Testis (tissue), 3 donors: ENCODE measurements around the gene PHKA1. TPM values are rescaled to one million over a fixed set of nuclear protein-coding genes. Genes with fewer than 3 reads are reported as not detected.
"Not testable (repeated sequence)": the region's sequence is repeated elsewhere in the genome, so short reads cannot be mapped to it uniquely, and the experiment has no call there.

Experiments
- DNase-seq: peaks from one replicate; pipeline ENCODE4 v3.0.0-alpha.2; 2019
- H3K27ac ChIP-seq, 2 donors: fragments of 200-600 bp; sonication (generic); one replicate each; pipeline ENCODE4 v1.5.1; 2019
- H3K27me3 ChIP-seq: fragments of 200-600 bp; sonication (generic); one replicate; pipeline ENCODE4 v1.5.1; 2019
- H3K36me3 ChIP-seq: fragments of 200-600 bp; sonication (generic); one replicate; pipeline ENCODE4 v1.5.1; 2017; ENCODE audit warnings: low read depth; ENCODE audit errors: missing control alignments
- H3K4me1 ChIP-seq: fragments of 200-600 bp; sonication (generic); one replicate; pipeline ENCODE4 v1.5.1; 2019
- H3K4me3 ChIP-seq, 2 donors: fragments of 200-600 bp; sonication (generic); one replicate each; pipeline ENCODE4 v1.5.1; 2017 to 2019
- H3K9me3 ChIP-seq: fragments of 200-600 bp; sonication (generic); one replicate; pipeline ENCODE4 v1.5.1; 2017
- POLR2A ChIP-seq: fragments of 450-650 bp; IDR thresholded peaks from one replicate; pipeline ENCODE4 v1.6.1; 2017; ENCODE audit warnings: antibody characterized with exemption, mild to moderate bottlenecking, moderate library complexity
- WGBS, 2 donors: methylation state at CpG; one replicate each; pipeline ENCODE4 v1.1.5; 2018; 5-methylcytosine and 5-hydroxymethylcytosine counted together
- intact Hi-C: fragments of 100-400 bp; cut with DNase I; formaldehyde crosslinking; loops from one replicate; pipeline ENCODE4 v1.15.1; 2023; ENCODE audit warnings: low total_unique reads
- polyA plus RNA-seq: library from polyadenylated mRNA; stranded (reverse); fragments of 350-450 nt; fragmentation: Illumina TruSeq; extraction: RNeasy Lipid Tissue Mini Kit (QIAGEN cat#74804); gene quantifications from one replicate; pipeline ENCODE4 v1.2.3, GENCODE V29; 2014; ENCODE audit warnings: low read depth, low replicate concordance; ENCODE audit not compliant: insufficient read depth
- total RNA-seq, 2 donors: library from RNA; depleted of rRNA; stranded (reverse); fragments of >200 nt; gene quantifications; one replicate each; pipeline ENCODE4 v1.2.3, GENCODE V29; 2016
- TF ChIP-seq, protein P1 (sequence below), 3 experiments: fragments of 450-650 bp in 2 of 3; fragments of 200-600 bp in 1 of 3; sonication (generic) in 1 of 3; IDR thresholded peaks; one replicate each; pipeline ENCODE4 v1.5.1; 2016 to 2019; ENCODE audit warnings: antibody characterized with exemption in 3 of 3, mild to moderate bottlenecking in 2 of 3, moderate library complexity in 1 of 3

Gene PHKA1
- total and polyA plus RNA-seq, 3 donors from 2014 or later: 3.6 to 13.1 (median 11.4) TPM

DNA sequence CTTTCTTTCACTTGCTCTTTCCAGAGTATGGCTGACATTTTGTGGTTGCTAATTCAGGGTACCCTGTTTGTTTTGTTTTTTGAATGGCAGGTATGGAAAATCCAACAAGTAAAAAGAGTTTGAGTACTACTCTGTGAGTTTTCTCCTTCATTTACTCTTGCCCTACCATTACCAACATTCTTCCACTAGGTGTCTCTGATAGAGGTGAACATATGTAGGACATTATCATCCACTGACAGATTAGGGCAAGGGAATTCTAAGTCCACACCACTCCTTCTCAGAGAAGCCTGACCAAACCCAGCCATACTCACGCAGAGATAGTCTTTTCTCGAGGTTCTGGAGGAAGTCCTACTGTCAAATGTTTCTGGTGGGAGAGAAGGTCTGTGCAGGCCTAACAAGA is 104.8 kb downstream of the PHKA1 start:
- Histone ChIP-seq H3K27ac (no peak overlapping the region), H3K36me3 (no peaks in the 10 kb centered on the region), H3K27me3 (no peaks in the 10 kb centered on the region), H3K4me1 (no peaks in the 10 kb centered on the region), H3K9me3 (no peaks in the 10 kb centered on the region), H3K4me3 (no peak overlapping the region)
- 75 to 85% methylated on average over 2 of the region's 2 CpGs for WGBS, 2 donors
- DNase-seq: no peak
- no peak for TF ChIP-seq POLR2A
- TF ChIP-seq, protein P1, sequence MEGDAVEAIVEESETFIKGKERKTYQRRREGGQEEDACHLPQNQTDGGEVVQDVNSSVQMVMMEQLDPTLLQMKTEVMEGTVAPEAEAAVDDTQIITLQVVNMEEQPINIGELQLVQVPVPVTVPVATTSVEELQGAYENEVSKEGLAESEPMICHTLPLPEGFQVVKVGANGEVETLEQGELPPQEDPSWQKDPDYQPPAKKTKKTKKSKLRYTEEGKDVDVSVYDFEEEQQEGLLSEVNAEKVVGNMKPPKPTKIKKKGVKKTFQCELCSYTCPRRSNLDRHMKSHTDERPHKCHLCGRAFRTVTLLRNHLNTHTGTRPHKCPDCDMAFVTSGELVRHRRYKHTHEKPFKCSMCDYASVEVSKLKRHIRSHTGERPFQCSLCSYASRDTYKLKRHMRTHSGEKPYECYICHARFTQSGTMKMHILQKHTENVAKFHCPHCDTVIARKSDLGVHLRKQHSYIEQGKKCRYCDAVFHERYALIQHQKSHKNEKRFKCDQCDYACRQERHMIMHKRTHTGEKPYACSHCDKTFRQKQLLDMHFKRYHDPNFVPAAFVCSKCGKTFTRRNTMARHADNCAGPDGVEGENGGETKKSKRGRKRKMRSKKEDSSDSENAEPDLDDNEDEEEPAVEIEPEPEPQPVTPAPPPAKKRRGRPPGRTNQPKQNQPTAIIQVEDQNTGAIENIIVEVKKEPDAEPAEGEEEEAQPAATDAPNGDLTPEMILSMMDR (IDR thresholded peaks at IDR 0.05): no peak
- intact Hi-C loops: no loop called here

DNA sequence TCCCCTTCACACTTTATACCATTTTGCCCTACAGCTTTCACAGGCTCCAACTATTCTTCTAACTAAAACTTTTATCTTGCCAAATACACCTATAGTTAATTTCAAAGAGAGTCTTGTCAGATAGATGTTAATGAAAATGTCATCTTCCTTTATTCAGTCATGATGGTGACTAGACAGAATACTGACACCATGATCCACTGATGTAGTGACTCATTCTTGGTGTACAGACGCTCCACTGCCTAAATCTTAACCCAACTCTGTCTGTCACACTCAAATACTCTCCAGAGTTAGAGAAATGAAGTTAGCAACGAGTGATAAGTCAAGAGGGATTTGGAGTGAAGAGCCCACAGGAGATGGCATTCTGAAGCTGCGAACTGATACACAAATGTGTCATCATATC is 109.4 kb downstream of the PHKA1 start:
- DNase-seq: no peak
- no peak overlapping the region for H3K27ac ChIP-seq
- H3K4me1 ChIP-seq: no peaks in the 10 kb centered on the region
- WGBS, 2 donors: 81 to 86% methylated on average over 3 of the region's 3 CpGs
- H3K36me3 ChIP-seq: no peaks in the 10 kb centered on the region
- no peak for TF ChIP-seq POLR2A
- TF ChIP-seq, protein P1 (IDR thresholded peaks at IDR 0.05): no peak
- no peak overlapping the region for H3K4me3 ChIP-seq
- no peaks in the 10 kb centered on the region for H3K27me3 ChIP-seq
- no peaks in the 10 kb centered on the region for H3K9me3 ChIP-seq
- intact Hi-C loops: no loop called here

GRCh38 chrX:72604112-72604511 is 110.0 kb downstream of the PHKA1 start:
- intact Hi-C loops: no loop called here
- Histone ChIP-seq H3K9me3 (no peaks in the 10 kb centered on the region), H3K36me3 (no peaks in the 10 kb centered on the region), H3K27ac (no peak overlapping the region), H3K27me3 (no peaks in the 10 kb centered on the region), H3K4me1 (no peaks in the 10 kb centered on the region), H3K4me3 (no peak overlapping the region)
- 92 to 95% methylated on average over 2 of the region's 2 CpGs for WGBS, 2 donors
- no peak for TF ChIP-seq POLR2A
- TF ChIP-seq, protein P1 (IDR thresholded peaks at IDR 0.05): no peak
- DNase-seq: no peak

GRCh38 chrX:72591038-72591437 is 123.1 kb downstream of the PHKA1 start:
- H3K27ac ChIP-seq, H3K27me3 ChIP-seq, H3K36me3 ChIP-seq, H3K4me1 ChIP-seq, H3K9me3 ChIP-seq, intact Hi-C loops, H3K4me3 ChIP-seq, DNase-seq: not testable (repeated sequence)
- 91 to 94% methylated on average over 4 of the region's 4 CpGs for WGBS, 2 donors

DNA sequence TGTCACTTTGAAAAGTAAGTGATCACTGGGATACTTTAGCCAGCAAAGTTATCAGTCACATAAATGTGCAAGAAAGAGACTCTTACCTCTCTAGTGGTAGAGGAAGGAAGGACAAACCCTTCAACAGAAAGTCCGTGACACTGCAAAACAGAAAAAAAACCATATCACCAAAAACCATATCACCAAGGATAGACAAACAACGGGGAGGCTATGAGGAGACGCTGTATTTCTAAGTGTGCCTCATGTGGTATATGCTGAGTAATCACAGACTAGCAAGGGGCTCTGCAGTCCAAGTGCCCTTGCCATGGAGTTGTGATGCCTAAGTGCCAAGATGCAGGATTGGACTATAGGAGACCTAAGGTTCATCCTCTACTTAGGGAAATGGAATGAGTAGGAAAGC is 129.9 kb downstream of the PHKA1 start:
- no peaks in the 10 kb centered on the region for H3K4me1 ChIP-seq
- no peaks in the 10 kb centered on the region for H3K36me3 ChIP-seq
- no peak overlapping the region for H3K4me3 ChIP-seq
- TF ChIP-seq, protein P1 (IDR thresholded peaks at IDR 0.05): no peak
- no peak for TF ChIP-seq POLR2A
- DNase-seq: no peak
- intact Hi-C loops: no loop called here
- H3K27ac ChIP-seq: no peak overlapping the region
- no peaks in the 10 kb centered on the region for H3K9me3 ChIP-seq
- WGBS, 2 donors: 90 to 92% methylated on average over 3 of the region's 3 CpGs
- no peaks in the 10 kb centered on the region for H3K27me3 ChIP-seq
